Neural cell (in vitro differentiated cells): ENCODE results near the gene ODAD3. TPM values are rescaled to one million over a fixed set of nuclear protein-coding genes. Genes with fewer than 3 reads are reported as not detected.

ENCODE experiments used
- H2AFZ ChIP-seq: fragments of 200-600, 300-800 bp; sonication (generic), shearing (Covaris generic); 2 replicates; pipeline ENCODE4 v1.6.0; 2014; ENCODE audit warnings: low read depth, mild to moderate bottlenecking, antibody characterized with exemption, low read length, moderate library complexity
- H3F3A ChIP-seq: fragments of 200-600 bp; shearing (Covaris generic); 2 replicates; pipeline ENCODE4 v1.6.1; 2016; ENCODE audit warnings: mild to moderate bottlenecking, moderate library complexity, mixed read lengths, antibody characterized with exemption, low read length; ENCODE audit not compliant: insufficient read depth, poor library complexity, severe bottlenecking
- H3K27ac ChIP-seq: fragments of 200-600, 300-800 bp; sonication (generic), shearing (Covaris generic); 2 replicates; pipeline ENCODE4 v1.5.1; 2014; ENCODE audit warnings: mild to moderate bottlenecking, low read length, moderate library complexity
- H3K27me3 ChIP-seq: fragments of 300-800, 200-600 bp; sonication (generic), shearing (Covaris generic); 2 replicates; pipeline ENCODE4 v1.6.0; 2014; ENCODE audit warnings: mild to moderate bottlenecking, low read depth, low read length, moderate library complexity; ENCODE audit not compliant: insufficient read depth
- H3K36me3 ChIP-seq: fragments of 300-800, 200-600 bp; sonication (generic), shearing (Covaris generic); 2 replicates; pipeline ENCODE4 v1.5.1; 2014; ENCODE audit warnings: mild to moderate bottlenecking, antibody characterized with exemption, low read length, moderate library complexity; ENCODE audit not compliant: insufficient read depth
- H3K4me2 ChIP-seq: fragments of 300-800, 200-600 bp; sonication (generic), shearing (Covaris generic); 2 replicates; pipeline ENCODE4 v1.6.0; 2014; ENCODE audit warnings: mild to moderate bottlenecking, low read length
- H3K4me3 ChIP-seq: fragments of 300-800, 200-600 bp; sonication (generic), shearing (Covaris generic); 2 replicates; pipeline ENCODE4 v1.5.1; 2014; ENCODE audit warnings: mild to moderate bottlenecking, low read length, moderate library complexity
- H3K79me2 ChIP-seq: fragments of 200-600 bp; shearing (Covaris generic); replicated peaks from 2 replicates; pipeline ENCODE4 v1.6.0; 2014; ENCODE audit warnings: mild to moderate bottlenecking, low read length, moderate library complexity; ENCODE audit not compliant: insufficient read depth
- H3K9ac ChIP-seq: fragments of 300-800, 200-600 bp; sonication (generic), shearing (Covaris generic); 2 replicates; pipeline ENCODE4 v1.6.1; 2016; ENCODE audit warnings: mild to moderate bottlenecking, low read length, mixed read lengths
- H3K9me2 ChIP-seq: fragments of 200-600 bp; shearing (Covaris generic); 2 replicates; pipeline ENCODE4 v1.6.1; 2016; ENCODE audit warnings: mild to moderate bottlenecking, low read length, mixed read lengths; ENCODE audit not compliant: insufficient read depth
- H3K9me3 ChIP-seq: fragments of 200-600, 300-800 bp; sonication (generic), shearing (Covaris generic); 2 replicates; pipeline ENCODE4 v1.6.1; 2016; ENCODE audit warnings: mild to moderate bottlenecking, mixed run types, low read length, moderate library complexity, mixed read lengths
- H4K20me1 ChIP-seq: fragments of 200-600 bp; shearing (Covaris generic); 2 replicates; pipeline ENCODE4 v1.6.1; 2016; ENCODE audit warnings: mild to moderate bottlenecking, mixed run types; ENCODE audit not compliant: insufficient read depth
- CTCF ChIP-seq: fragments of 450-650 bp; IDR thresholded peaks from 2 replicates; pipeline ENCODE4 v1.5.1; 2014; ENCODE audit warnings: antibody characterized with exemption, mild to moderate bottlenecking, moderate library complexity; ENCODE audit not compliant: poor library complexity, severe bottlenecking
- EP300 ChIP-seq: fragments of 450-650 bp; conservative IDR thresholded peaks from 2 replicates; pipeline ENCODE4 v1.6.1; 2014; ENCODE audit warnings: antibody characterized with exemption, mild to moderate bottlenecking, moderate library complexity; ENCODE audit not compliant: poor library complexity, severe bottlenecking
- EZH2 ChIP-seq: fragments of 200-600, 300-800 bp; shearing (Covaris generic), sonication (generic); IDR thresholded peaks from 2 replicates; pipeline ENCODE4 v1.6.1; 2014; ENCODE audit warnings: antibody characterized with exemption, low read length, borderline replicate concordance, mild to moderate bottlenecking; ENCODE audit not compliant: insufficient read depth, poor library complexity, severe bottlenecking
- MXI1 ChIP-seq: fragments of 450-650 bp; conservative IDR thresholded peaks from 2 replicates; pipeline ENCODE4 v1.6.1; 2014; ENCODE audit warnings: antibody characterized with exemption, mild to moderate bottlenecking; ENCODE audit not compliant: poor library complexity, severe bottlenecking
- RAD21 ChIP-seq: fragments of 450-650 bp; conservative IDR thresholded peaks from 2 replicates; pipeline ENCODE4 v1.6.1; 2014; ENCODE audit warnings: antibody characterized with exemption, mild to moderate bottlenecking, moderate library complexity
- REST ChIP-seq: IDR thresholded peaks from 2 replicates; pipeline ENCODE4 v1.6.1; 2012; ENCODE audit warnings: borderline replicate concordance
- SMC3 ChIP-seq: fragments of 450-650 bp; conservative IDR thresholded peaks from 2 replicates; pipeline ENCODE4 v1.6.1; 2014; ENCODE audit warnings: antibody characterized with exemption, mild to moderate bottlenecking, moderate library complexity; ENCODE audit not compliant: poor library complexity
- TAF1 ChIP-seq: IDR thresholded peaks from 2 replicates; pipeline ENCODE4 v1.6.1; 2012; ENCODE audit warnings: low read depth
- polyA plus RNA-seq: library from polyadenylated mRNA; depleted of rRNA; stranded (reverse); fragments of >200 nt; gene quantifications from 2 replicates; pipeline ENCODE4 v1.2.3, GENCODE V29; 2014

The ODAD3 gene
- polyA plus RNA-seq, 1 donor from 2014 or later, result 3.4 TPM

- Histone ChIP-seq H3K27ac (no peak overlapping the region), H3K27me3 (no peaks in the 10 kb centered on the region)
These were observed 32.9 kb downstream of the ODAD3 start for GRCh38 chr19:11401808-11402543.

GRCh38 chr19:11400798-11401197 lies 34.1 kb downstream of the ODAD3 start:
- Histone ChIP-seq H3K9ac (no peak overlapping the region), H3K27me3 (no peaks in the 10 kb centered on the region), H3F3A (no peaks in the 10 kb centered on the region), H3K9me2 (no peaks in the 10 kb centered on the region), H3K79me2 (no peaks in the 10 kb centered on the region), H4K20me1 (no peaks in the 10 kb centered on the region), H3K4me2 (no peak overlapping the region), H3K4me3 (no peak overlapping the region), H3K9me3 (no peaks in the 10 kb centered on the region), H3K27ac (no peak overlapping the region), H3K36me3 (no peaks in the 10 kb centered on the region), H2AFZ (no peak overlapping the region)
- TF ChIP-seq RAD21 (no peak), CTCF (no peak), MXI1 (no peak)

More at GRCh38 chr19:11401808-11402543, 32.9 kb downstream of the ODAD3 start:
- Histone ChIP-seq H3F3A (no peaks in the 10 kb centered on the region), H3K9me3 (no peaks in the 10 kb centered on the region), H3K4me2 (no peak overlapping the region), H4K20me1 (no peaks in the 10 kb centered on the region), H3K9me2 (no peaks in the 10 kb centered on the region), H3K36me3 (no peaks in the 10 kb centered on the region), H2AFZ (no peak overlapping the region), H3K79me2 (no peaks in the 10 kb centered on the region), H3K9ac (no peak overlapping the region), H3K4me3 (no peak overlapping the region)
- TF ChIP-seq RAD21 (no peak), SMC3 (no peak), EZH2 (no peak), EP300 (no peak), TAF1 (no peak), REST (no peak), MXI1 (no peak), CTCF (no peak)
